Stimulated activated CD8-positive, alpha-beta memory T cell treated with anti-CD3 and anti-CD28 coated beads, Interleukin-7, amount 100 ng/mL, for 24 hours (primary cell): ENCODE data around the gene TRIP11.

ENCODE experiments used
- DNase-seq: peaks from one replicate; pipeline ENCODE4 v3.0.0-alpha.2; 2020; ENCODE audit warnings: low read depth

Gene TRIP11

GRCh38 chr14:91918186-91918883 lies 121.5 kb downstream of the TRIP11 start:
- no peak for DNase-seq
